Right atrium auricular region (tissue), 2 donors: ENCODE measurements around the gene SOX18. TPM values are rescaled to one million over a fixed set of nuclear protein-coding genes. Genes with fewer than 3 reads are reported as not detected.

Experiments used
- DNase-seq: peaks from one replicate; pipeline ENCODE4 v3.0.0-alpha.2; 2019; ENCODE audit warnings: low spot score
- H3K27ac ChIP-seq, 2 donors: fragments of 200-600 bp; sonication (generic); 1 replicate in 1 of 2; 2 replicates in 1 of 2; pipeline ENCODE4 v1.5.1; 2016 to 2019
- H3K27me3 ChIP-seq, 2 donors: fragments of 200-600 bp; sonication (generic); one replicate each; pipeline versions ENCODE4 v1.5.1 to v1.6.0; 2017 to 2019
- H3K36me3 ChIP-seq: fragments of 200-600 bp; sonication (generic); one replicate; pipeline ENCODE4 v1.5.1; 2016
- H3K4me1 ChIP-seq, 2 donors: fragments of 200-600 bp; sonication (generic); one replicate each; pipeline versions ENCODE4 v1.5.1 to v1.6.0; 2017 to 2019
- H3K4me3 ChIP-seq, 2 donors: fragments of 200-600 bp; sonication (generic); 1 replicate in 1 of 2; 2 replicates in 1 of 2; pipeline ENCODE4 v1.5.1; 2017 to 2019; ENCODE audit warnings: mild to moderate bottlenecking in 1 of 2, moderate library complexity in 1 of 2
- H3K9me3 ChIP-seq, 2 donors: fragments of 200-600 bp; sonication (generic); one replicate each; pipeline ENCODE4 v1.5.1; 2019
- total RNA-seq, 2 donors: library from RNA; depleted of rRNA; stranded (reverse); fragments of >200 nt; gene quantifications; one replicate each; pipeline ENCODE4 v1.1.0, GENCODE V29; 2016
- TF ChIP-seq, protein P1 (sequence below), 2 donors: fragments of 200-600 bp; sonication (generic); IDR thresholded peaks; one replicate each; pipeline ENCODE4 v1.5.1; 2019; ENCODE audit warnings: antibody characterized with exemption in 2 of 2

Gene SOX18
- total RNA-seq, 2 donors from 2014 or later, result 15.1 to 17.2 TPM

DNA sequence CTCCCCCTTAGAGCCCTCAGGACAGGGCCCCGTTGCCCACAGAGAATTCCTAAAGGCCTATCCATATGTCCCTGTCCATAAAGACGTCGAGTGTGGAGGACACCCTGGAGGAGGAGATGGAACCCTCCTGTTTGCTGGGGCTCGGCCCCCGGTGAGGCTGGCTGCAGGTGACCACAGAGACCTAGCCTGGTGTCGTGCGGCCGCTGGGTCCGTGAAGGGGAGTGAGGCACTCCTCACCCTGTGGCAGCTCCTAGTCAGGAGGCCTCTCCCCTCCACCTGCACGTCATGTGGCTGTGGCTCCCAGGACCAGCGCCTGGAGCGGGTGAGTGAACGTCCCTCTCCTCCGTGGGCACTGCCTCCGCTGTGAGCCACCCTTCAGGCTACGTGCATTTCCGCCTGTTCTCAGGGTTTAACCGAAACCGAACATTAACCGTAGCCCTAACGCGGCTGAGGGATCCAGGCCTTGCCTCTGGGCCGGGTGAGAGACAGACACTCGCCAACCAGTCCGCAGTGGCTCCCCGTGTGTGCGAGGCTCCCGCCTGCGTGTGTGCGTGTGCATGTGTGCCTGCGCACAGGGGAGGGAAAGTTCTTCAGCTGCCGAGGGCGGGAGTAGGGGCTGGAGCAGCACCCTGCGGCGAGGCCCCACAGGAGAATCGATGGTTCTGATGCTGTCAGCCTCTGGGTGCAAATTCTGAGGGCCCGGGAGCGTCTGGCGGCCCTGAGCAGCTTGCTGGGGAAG, 7.6 kb upstream of the SOX18 start:
- H3K9me3 ChIP-seq, result no peaks in the 10 kb centered on the region
- no peak for DNase-seq
- TF ChIP-seq, protein P1, sequence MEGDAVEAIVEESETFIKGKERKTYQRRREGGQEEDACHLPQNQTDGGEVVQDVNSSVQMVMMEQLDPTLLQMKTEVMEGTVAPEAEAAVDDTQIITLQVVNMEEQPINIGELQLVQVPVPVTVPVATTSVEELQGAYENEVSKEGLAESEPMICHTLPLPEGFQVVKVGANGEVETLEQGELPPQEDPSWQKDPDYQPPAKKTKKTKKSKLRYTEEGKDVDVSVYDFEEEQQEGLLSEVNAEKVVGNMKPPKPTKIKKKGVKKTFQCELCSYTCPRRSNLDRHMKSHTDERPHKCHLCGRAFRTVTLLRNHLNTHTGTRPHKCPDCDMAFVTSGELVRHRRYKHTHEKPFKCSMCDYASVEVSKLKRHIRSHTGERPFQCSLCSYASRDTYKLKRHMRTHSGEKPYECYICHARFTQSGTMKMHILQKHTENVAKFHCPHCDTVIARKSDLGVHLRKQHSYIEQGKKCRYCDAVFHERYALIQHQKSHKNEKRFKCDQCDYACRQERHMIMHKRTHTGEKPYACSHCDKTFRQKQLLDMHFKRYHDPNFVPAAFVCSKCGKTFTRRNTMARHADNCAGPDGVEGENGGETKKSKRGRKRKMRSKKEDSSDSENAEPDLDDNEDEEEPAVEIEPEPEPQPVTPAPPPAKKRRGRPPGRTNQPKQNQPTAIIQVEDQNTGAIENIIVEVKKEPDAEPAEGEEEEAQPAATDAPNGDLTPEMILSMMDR (IDR thresholded peaks at IDR 0.05), result no peak
- H3K27me3 ChIP-seq, result no peaks in the 10 kb centered on the region
- H3K4me1 ChIP-seq, result peaks cover 0 to 42% of the 10 kb centered on the region in 2 donors
- peak overlapping the region; percentile 65 to 73 for H3K27ac ChIP-seq
- H3K36me3 ChIP-seq, result no peaks in the 10 kb centered on the region
- peak overlapping the region; percentile 4 to 28 for H3K4me3 ChIP-seq

DNA sequence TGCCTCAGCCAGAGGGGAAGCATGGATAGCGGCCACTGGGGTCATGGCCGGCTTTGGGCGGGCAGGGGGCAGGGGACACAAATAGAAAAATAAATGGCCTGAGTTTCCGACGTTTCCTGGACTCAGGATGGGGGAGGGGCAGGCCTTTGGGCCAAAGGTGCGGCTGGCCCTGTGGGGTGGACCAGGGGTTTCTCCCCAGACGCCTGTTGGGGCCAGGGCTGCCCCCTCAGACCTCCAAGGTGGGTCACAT, 7.1 kb upstream of the SOX18 start:
- DNase-seq, result no peak
- Histone ChIP-seq H3K36me3 (no peaks in the 10 kb centered on the region), H3K4me3 (peak overlapping the region in 1 of 2 donors; percentile 28), H3K4me1 (peaks cover 0 to 42% of the 10 kb centered on the region in 2 donors), H3K27ac (peak overlapping the region; percentile 65 to 73), H3K9me3 (no peaks in the 10 kb centered on the region), H3K27me3 (no peaks in the 10 kb centered on the region)
- TF ChIP-seq, protein P1 (IDR thresholded peaks at IDR 0.05), result no peak

DNA sequence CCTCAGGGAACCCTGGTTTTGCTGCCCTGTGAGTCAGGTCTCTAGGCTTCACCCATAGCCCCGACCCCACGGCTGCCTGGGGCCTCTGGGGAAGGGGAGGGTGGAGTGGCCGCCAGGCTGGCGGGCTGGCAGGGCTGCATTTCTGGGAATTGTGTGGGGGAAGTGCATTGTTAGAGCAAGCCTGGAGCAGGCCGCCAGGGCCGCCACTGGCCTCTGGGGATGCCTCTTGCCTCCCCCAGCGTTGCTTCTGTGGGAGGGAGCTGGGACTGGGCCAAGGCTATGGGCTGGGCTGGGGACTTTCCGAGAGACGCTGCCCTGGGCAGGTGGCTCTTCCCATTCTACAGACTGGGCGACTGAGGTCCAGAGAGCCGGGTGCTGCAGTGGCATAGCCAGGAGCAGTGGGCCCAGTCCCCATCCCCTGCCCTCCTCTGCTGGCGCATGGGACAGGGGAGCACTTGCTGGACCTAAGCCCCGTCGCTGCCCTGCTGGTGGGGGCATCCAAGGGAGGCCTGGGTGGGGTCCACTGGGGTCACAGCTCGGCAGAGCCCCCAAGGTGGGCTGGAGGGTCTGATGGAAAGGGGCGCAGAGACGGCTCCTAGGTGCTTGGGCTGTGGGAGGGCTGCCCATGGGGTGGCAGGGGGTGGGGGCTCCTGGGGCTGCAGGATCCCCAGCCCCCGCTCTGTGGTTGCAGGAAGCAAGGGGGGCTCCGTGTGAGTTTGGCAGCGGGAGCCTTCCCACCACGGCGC, 6.6 kb upstream of the SOX18 start:
- Histone ChIP-seq H3K27me3 (no peaks in the 10 kb centered on the region), H3K9me3 (no peaks in the 10 kb centered on the region), H3K4me3 (peak overlapping the region in 1 of 2 donors; percentile 8), H3K36me3 (no peaks in the 10 kb centered on the region), H3K4me1 (peaks cover 0 to 42% of the 10 kb centered on the region in 2 donors), H3K27ac (peak overlapping the region; percentile 65 to 73)
- DNase-seq, result no peak
- TF ChIP-seq, protein P1 (IDR thresholded peaks at IDR 0.05), result no peak

DNA sequence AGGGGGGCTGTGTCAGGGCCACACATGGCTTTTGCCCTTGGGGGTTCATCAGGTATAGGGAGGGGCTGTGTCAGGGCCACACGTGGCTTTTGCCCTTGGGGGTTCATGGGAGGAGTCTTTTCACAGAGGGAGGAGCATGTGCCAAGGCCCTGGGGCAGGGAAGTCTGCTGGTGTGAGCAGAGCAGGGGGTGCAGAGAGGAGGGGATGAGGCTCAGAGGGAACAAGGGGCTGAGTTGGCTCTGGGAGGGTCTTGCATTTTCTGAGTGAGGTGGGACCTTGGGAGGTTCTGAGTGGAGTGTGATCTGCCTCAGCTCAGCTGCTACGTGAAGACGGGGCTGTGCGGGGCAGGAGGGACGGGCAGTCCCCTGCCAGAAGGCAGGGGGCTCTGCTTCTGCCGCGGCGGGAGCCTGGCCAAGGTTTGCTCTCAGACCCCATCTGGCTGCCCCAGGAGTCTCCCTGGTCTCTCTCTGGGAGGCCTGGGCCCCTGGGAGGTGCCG, 6.0 kb upstream of the SOX18 start:
- DNase-seq, result no peak
- peaks cover 0 to 42% of the 10 kb centered on the region in 2 donors for H3K4me1 ChIP-seq

DNA sequence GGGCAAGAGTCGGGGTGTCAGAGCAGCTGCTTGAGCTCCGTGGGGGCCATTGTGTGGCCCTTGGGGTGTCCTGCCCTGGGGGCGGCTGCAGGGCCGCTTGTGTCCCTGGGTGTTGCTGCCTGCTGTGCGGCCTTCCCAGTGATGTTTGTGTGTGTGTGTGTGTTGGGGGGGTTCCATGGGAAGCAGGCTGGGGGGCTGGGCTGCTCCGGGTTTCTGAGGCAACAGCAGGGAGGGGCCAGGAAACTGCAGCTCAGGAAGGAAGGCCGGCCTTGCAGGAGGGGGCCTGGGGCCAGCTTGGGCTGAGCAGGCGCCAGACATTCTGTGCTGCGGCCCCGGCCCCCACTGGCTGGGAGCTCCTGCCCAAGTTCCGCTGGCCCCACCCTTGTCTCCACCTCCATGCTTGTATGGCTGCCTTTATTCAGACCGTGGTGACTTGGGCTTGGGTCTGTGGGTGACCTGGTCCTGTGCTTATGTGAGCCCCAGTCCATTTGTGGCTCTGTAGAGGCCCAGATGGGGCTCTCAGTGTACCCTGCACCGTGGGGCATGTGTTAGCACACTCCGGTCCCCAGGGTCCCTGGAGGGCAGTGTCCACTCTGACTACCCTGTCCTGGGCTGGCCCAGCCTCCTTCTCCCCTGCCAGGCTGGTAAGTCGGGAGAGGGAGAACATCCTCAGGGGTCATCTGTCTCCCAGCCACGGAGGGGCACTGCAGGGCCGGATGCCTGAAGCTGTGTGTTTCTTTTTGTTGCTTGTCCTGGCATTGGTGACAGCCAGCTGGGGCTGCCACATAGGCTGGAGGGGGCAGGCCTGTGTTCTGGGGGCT, 4.6 kb upstream of the SOX18 start:
- peaks cover 0 to 49% of the 10 kb centered on the region in 2 donors for H3K4me1 ChIP-seq
- peak overlapping the region; percentile 60 to 67 for H3K27ac ChIP-seq
- H3K4me3 ChIP-seq, result peak overlapping the region in 1 of 2 donors; percentile 17

More for the DNA sequence above, 6.0 kb upstream of the SOX18 start:
- no peaks in the 10 kb centered on the region for H3K9me3 ChIP-seq
- H3K27ac ChIP-seq, result peak overlapping the region; percentile 59 to 67
- no peaks in the 10 kb centered on the region for H3K36me3 ChIP-seq
- no peak overlapping the region for H3K4me3 ChIP-seq
- TF ChIP-seq, protein P1 (IDR thresholded peaks at IDR 0.05), result no peak
- H3K27me3 ChIP-seq, result no peaks in the 10 kb centered on the region

More for the DNA sequence above, 4.6 kb upstream of the SOX18 start:
- TF ChIP-seq, protein P1 (IDR thresholded peaks at IDR 0.05), result no peak
- DNase-seq, result peak; percentile 73
- no peaks in the 10 kb centered on the region for H3K36me3 ChIP-seq
- H3K27me3 ChIP-seq, result no peaks in the 10 kb centered on the region
- no peaks in the 10 kb centered on the region for H3K9me3 ChIP-seq
